Adipose tissue (tissue), 3 donors: Measurements from ENCODE around the gene SLC13A3. TPM values are rescaled to one million over a fixed set of nuclear protein-coding genes. Genes with fewer than 3 reads are reported as not detected.

Experiments
- H3K27ac ChIP-seq: one replicate; pipeline ENCODE4 v1.5.1; 2013; ENCODE audit warnings: low read depth, low read length
- WGBS, 3 donors: extraction: QIAGEN DNeasy Blood & Tissue Kit; methylation state at CpG; one replicate each; pipeline ENCODE4 v1.1.7; 2013; 5-methylcytosine and 5-hydroxymethylcytosine counted together
- polyA plus RNA-seq, 3 donors: library from polyadenylated mRNA; stranded (reverse); fragments of 200-250 nt; gene quantifications; one replicate each; pipeline ENCODE4 v1.2.3, GENCODE V29; 2013
- donor health status: healthy with polysubstance abuse.
- donor health status: Bipolar disorder and iron deficiency.
- donor health status: healthy.

SLC13A3 gene
- polyA plus RNA-seq, 3 donors = 0.48 to 2.2 (median 1.2) TPM

- WGBS, 3 donors = 79 to 87% (median 87%) methylated on average over 3 of the region's 3 CpGs
- H3K27ac ChIP-seq = no peak overlapping the region
Observed at GRCh38 chr20:46665602-46666001, 14.3 kb upstream of the SLC13A3 start.

DNA sequence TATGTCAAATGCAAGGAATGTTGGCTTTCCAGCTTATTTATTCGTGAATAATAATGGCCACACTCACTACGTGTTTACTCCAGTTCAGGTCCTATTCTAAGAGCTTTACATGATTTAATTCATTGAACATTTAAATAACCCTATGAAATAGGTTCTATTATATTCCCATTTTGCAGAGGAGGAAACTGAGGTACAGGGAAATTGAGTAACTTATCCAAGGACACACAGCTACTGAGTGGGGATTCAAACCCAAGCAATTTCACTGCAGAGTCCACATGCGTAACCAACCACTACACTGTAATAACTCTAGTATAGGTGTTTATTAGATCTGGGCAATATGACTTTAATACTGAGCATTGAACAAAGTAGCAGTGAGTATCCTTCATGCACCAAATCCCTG lies 12.3 kb upstream of the SLC13A3 start:
- 97% methylated on average over 3 of the region's 3 CpGs for WGBS, 3 donors
- H3K27ac ChIP-seq = no peak overlapping the region

DNA sequence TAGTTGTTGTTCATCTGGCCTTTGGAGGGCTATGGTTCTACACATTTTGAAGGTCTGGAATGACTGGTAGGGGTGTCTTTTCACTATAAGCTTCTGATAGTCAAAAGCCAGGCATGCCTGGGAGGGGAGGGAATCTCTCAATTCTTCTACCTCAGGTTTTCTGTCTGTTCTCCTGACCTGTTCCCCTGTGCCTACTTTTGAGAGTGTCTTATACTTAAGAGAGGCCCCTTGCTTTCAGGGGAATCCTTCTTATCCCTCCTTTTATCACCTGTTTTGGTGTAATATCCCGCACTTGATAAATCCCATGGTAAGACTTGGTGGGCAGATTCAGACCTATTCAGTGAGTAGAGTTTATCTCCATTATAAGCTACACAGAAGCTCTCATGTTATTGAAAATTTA lies 10.4 kb upstream of the SLC13A3 start:
- 94 to 97% (median 94%) methylated on average over 1 of the region's 1 CpG for WGBS, 3 donors

GRCh38 chr20:46660487-46660886 lies 9.2 kb upstream of the SLC13A3 start:
- WGBS, 3 donors = 83 to 88% (median 83%) methylated on average over 4 of the region's 4 CpGs

More for the DNA sequence above, 10.4 kb upstream of the SLC13A3 start:
- H3K27ac ChIP-seq = no peak overlapping the region

DNA sequence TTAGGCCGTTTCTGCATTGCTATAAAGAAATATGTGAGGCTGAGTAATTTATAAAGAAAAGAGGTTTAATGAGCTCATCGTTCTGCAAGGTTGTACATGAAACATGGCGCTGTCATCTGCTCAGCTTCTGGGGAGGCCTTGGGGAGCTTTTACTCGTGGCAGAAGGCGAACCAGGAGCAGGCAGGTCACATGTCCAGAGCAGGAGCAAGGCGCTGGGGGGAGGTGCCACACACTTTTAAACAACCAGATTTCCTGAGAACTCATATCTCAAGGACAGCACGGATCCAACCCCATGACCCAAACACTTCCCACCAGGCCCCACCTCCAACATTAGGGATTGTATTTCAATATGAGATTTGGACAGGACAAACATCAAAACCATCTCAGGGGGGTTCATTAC lies 6.4 kb upstream of the SLC13A3 start:
- WGBS, 3 donors = 74 to 85% (median 76%) methylated on average over 7 of the region's 7 CpGs
- no peak overlapping the region for H3K27ac ChIP-seq

More at GRCh38 chr20:46660487-46660886, 9.2 kb upstream of the SLC13A3 start:
- H3K27ac ChIP-seq = no peak overlapping the region

DNA sequence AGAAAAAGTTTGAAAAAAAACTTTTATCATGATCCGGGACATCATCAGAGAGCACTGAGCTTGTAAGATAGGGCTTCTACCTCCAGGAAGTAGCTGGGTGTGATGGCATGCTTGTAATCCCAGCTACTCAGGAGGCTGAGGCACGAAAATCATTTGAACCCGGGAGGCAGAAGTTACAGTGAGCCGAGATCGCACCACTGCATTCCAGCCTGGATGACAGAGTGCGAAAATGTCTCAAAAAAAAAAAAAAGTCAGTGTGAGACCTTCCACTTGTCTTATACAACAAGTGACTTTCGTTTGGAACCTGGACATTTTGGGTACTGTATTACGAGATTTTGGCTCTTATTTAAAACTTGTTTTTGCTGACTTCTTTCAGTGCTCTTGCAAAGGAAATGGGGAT lies 5.9 kb upstream of the SLC13A3 start:
- WGBS, 3 donors = 87 to 92% (median 92%) methylated on average over 8 of the region's 8 CpGs
- H3K27ac ChIP-seq = no peak overlapping the region

GRCh38 chr20:46652699-46653098 lies 1.4 kb upstream of the SLC13A3 start:
- no peak overlapping the region for H3K27ac ChIP-seq

DNA sequence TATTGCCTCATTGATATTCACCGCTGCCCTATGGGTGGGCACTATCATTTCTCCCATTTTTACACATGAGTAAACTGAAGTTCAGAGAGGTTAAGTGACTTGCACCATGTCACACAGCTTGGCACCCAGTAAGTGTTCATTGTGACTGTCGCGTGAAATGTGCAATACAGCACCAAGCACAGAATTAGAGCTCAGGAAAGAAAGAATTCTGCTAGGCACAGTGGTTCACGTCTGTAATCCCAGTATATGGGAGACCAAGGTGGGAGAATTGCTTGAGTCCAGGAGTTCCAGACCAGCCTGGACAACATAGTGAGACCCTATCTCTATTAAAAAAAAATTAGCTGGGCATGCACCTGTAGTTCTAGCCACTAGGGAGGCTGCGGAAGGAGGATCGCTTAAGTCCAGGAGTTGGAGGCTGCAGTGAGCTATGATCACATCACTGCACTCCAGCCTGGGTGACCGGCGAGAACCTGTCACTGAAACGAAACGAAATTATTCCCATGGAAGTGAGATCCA lies 626 bp downstream of the SLC13A3 start:
- 82 to 90% (median 85%) methylated on average over 10 of the region's 10 CpGs for WGBS, 3 donors
- H3K27ac ChIP-seq = no peak overlapping the region

DNA sequence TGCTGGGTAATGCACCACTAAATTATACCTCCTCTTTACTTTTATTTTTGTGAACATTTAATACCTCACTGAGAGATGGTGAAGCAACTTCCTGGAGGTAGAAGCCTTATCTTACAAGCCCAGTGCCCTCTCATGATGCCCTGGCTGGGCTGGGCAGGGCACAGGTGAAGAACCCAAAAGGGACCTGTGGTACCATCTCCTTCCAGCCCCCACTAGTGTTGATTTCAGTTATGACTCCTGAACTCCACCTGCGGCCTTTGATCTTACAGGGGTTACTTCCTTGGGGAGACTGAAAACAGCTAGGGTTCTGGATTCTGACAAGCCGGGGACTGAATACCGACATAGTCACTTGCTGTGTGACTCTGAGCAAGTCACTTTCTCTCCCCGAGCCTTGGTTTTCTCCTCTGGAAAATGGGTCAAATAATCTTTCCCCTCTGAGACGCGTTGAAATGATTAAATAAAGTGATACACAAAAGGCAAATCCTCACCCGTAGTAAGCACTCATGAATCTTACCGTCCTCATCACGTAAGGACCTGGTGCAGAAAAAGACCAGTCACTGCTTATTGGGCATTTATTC lies 1.2 kb downstream of the SLC13A3 start:
- WGBS, 3 donors = 91 to 95% (median 92%) methylated on average over 9 of the region's 9 CpGs

DNA sequence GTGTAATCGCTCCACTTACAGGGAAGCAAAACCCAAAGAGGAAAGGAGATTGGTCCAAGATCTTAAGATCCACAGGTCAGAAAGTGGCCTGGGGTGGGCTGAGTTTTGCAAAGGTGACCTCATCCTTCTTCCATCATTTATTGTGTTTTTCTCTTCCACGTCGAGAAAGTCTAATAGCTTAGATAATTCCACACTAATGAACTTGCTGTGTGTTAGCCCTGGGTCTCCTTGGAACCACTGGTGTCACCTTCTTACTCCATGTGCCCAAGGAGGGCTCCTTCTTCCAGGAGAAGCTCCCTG lies 1.7 kb downstream of the SLC13A3 start:
- WGBS, 3 donors = 66 to 68% (median 68%) methylated on average over 3 of the region's 3 CpGs
- H3K27ac ChIP-seq = no peak overlapping the region

More for the DNA sequence above, 1.2 kb downstream of the SLC13A3 start:
- H3K27ac ChIP-seq = no peak overlapping the region

GRCh38 chr20:46648903-46649649 lies 2.2 kb downstream of the SLC13A3 start:
- 77 to 78% (median 78%) methylated on average over 8 of the region's 8 CpGs for WGBS, 3 donors
- no peak overlapping the region for H3K27ac ChIP-seq

DNA sequence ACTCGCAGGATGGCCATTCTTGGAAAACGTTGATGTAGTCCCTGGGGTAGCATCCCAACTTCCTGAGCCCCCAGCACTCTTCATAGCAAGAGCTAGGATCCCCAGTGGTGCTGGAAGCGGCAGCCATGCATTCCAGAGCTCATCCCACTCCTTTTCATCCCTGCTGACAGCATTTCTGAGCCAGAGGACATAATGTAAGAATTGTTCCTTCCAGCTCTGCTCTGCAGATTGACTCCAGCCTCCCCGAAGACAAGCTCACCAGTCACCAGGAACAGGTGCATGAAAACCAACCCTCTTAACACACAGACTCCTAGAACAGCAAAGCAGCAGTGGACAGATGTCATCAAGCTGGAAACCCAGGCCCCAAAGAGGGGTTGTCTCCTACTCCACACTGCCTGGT lies 3.8 kb downstream of the SLC13A3 start:
- WGBS, 3 donors = 43 to 62% (median 46%) methylated on average over 4 of the region's 4 CpGs
- no peak overlapping the region for H3K27ac ChIP-seq

- H3K27ac ChIP-seq = no peak overlapping the region
- WGBS, 3 donors = 91 to 95% (median 91%) methylated on average over 3 of the region's 3 CpGs
Observed at GRCh38 chr20:46646659-46647380, 4.4 kb downstream of the SLC13A3 start.

DNA sequence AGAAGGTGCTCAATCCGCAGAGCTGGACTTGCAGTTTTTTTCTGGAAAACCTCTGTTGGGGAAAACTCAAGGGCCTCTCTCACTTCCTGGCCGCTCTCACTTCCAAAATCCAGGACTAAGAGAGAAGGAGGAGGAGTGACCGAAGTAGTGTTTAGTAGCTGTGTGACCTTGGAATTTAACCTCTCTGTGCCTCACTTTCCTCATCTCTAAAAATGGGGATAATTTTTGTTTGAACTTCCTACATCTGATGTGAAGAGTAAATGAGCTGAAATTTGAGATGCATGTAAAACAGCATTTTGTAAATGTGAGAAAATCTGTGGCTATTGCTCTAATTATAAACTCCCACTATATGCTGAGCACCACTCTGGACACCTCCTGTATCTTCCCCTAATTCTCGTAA lies 5.1 kb downstream of the SLC13A3 start:
- H3K27ac ChIP-seq = no peak overlapping the region
- WGBS, 3 donors = 71 to 78% (median 77%) methylated on average over 4 of the region's 4 CpGs

DNA sequence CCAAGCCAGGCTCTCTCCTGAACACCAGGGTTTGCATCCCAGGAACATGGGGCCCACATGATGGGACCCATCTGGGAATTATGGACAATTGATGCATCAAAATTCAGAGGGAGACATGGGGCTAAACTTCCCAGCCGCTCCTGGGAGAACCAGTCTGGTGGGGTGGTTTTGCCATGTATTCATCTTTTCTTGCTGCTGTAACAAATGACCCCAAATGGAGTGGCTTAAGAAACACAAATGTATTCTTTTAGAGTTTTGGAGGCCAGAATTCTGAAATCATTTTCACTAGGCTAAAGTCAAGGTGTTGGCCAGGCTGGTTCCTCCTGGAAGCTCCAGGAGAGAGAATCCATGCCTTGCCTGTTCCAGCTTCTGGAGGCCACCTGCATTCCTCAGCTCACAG lies 6.5 kb downstream of the SLC13A3 start:
- 93 to 96% (median 94%) methylated on average over 1 of the region's 1 CpG for WGBS, 3 donors

GRCh38 chr20:46644160-46644559 lies 7.1 kb downstream of the SLC13A3 start:
- H3K27ac ChIP-seq = no peak overlapping the region
- WGBS, 3 donors = 94 to 96% (median 95%) methylated on average over 3 of the region's 3 CpGs

More for the DNA sequence above, 6.5 kb downstream of the SLC13A3 start:
- H3K27ac ChIP-seq = no peak overlapping the region

GRCh38 chr20:46642969-46643343 lies 8.3 kb downstream of the SLC13A3 start:
- 46 to 85% (median 82%) methylated on average over 5 of the region's 5 CpGs for WGBS, 3 donors
- H3K27ac ChIP-seq = no peak overlapping the region

DNA sequence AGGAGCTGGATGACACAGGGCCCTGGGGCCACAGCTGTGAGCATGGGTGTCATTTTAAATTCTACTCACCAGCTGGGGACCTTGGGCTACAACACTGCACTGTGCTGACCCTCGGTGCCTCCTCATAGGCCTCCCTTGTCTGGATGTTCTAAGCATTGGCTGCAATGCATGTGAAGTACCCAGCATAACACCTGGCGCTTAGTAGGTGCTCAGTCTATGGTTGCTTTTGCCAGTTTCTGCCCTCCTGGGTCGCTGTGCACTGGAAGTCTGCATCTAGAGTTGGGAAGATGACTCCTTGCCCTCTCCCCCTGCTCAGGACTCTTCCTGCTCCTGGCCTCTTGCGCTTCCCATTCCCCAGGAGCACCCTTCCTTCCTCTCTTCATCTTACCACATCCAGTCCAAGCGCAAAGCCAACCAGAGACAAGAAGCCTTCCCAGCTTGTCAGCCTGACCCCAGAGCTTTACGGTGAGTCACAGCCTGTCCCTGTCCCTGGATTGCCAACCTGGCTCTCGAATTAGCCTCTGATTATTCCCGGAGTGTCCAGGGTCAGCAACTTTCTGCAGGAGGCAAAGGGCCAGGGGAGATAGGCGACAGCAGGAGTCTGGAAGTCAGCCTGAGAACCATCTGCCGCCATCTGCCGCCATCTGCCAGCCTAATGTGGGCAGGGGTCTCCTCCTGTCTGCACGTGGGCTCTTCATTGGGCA lies 8.8 kb downstream of the SLC13A3 start:
- WGBS, 3 donors = 78 to 88% (median 81%) methylated on average over 12 of the region's 12 CpGs
- H3K27ac ChIP-seq = no peak overlapping the region

DNA sequence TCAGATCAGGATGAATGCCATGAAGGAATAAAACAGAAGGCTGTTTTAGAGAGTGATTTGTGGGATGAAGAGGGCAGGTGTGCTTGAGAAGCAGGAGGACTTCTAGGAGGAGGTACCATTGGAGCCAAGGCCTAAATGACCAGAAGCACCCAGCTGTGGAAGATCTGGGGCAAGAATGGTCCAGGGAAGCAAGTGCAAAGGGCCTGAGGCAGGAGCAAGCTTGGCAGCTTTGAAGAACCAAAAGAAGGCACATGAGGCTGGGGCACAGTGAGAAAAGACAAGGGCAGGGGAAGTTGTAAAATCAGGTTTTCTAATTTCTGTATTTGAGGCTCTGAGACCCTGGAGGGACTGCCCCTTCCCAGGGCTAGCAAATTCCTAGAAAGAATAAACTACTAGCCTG lies 9.8 kb downstream of the SLC13A3 start:
- no peak overlapping the region for H3K27ac ChIP-seq
